ENCODE data around the gene UBXN11.

Gene UBXN11

GRCh38 chr1:26291939-26292338 lies 14.5 kb downstream of the UBXN11 start:
- no peak for TF ChIP-seq CTCF (IDR thresholded peaks at IDR 0.05; ENCODE audit: low read depth, low read length)
- no peak for DNase-seq (ENCODE audit: extremely low read depth, low read depth)

DNA sequence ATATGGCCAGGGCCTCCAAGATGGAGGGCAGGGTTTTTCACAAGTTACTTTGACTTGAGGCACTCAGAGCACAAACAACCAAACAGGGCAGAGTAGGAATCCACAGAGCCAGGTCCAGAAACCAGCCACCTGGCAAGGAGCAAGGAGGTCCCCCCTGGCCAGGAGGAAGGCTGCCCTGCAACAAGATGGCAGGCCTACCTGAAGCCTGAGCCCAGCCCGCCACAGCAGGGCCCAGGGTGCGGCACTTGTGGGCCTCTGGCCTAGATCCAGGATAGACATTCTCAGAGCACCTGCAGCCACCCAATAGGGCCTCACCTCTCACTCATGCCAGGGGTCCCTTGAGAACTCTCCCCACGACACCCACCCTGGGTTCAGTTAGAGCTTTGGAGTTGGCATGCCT lies 15.0 kb downstream of the UBXN11 start:
- no peak for TF ChIP-seq CTCF (IDR thresholded peaks at IDR 0.05; ENCODE audit: low read depth, low read length)
- no peak for DNase-seq (ENCODE audit: extremely low read depth, low read depth)

GRCh38 chr1:26290882-26291261 lies 15.6 kb downstream of the UBXN11 start:
- DNase-seq (ENCODE audit: extremely low read depth, low read depth): no peak
- no peak for TF ChIP-seq CTCF (IDR thresholded peaks at IDR 0.05; ENCODE audit: low read depth, low read length)

DNA sequence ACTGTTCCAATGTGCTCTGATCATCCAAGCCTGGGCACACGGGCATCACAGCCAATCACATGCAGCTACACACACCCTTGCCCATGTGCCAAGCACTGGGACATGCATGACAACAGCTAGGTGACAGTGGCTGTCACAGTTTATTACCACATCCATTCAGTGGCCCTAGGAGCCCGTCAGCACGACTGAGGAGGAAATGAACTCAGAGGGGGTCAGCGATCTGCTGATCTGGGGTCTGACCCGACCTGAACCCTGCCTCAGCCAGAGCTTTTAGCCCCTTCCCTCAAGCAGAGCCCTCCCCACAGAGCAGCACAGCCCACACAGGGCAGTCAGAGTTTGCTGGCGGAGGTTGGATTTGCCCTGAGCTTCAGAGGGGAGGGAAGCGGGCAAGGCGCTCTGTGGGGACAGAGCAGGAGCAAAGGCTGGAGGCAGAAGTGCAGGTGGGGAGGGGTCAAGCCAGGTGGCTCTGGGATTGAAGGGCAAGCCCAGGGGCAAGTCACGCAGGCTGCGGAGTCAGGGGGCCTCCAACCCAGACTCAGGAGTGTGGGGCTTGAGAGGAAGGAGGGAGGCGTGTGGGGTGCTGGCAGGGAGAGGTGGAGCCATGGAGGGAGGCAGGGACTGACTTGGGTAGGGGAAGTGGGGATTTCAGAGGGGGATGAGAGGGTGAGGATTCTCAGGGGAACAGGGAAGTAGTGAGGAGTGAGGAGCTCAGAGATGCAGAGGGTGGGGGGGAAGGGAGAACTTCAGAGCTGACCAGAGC lies 16.1 kb downstream of the UBXN11 start:
- DNase-seq (ENCODE audit: extremely low read depth, low read depth): no peak
- TF ChIP-seq CTCF (IDR thresholded peaks at IDR 0.05; ENCODE audit: low read depth, low read length): no peak

DNA sequence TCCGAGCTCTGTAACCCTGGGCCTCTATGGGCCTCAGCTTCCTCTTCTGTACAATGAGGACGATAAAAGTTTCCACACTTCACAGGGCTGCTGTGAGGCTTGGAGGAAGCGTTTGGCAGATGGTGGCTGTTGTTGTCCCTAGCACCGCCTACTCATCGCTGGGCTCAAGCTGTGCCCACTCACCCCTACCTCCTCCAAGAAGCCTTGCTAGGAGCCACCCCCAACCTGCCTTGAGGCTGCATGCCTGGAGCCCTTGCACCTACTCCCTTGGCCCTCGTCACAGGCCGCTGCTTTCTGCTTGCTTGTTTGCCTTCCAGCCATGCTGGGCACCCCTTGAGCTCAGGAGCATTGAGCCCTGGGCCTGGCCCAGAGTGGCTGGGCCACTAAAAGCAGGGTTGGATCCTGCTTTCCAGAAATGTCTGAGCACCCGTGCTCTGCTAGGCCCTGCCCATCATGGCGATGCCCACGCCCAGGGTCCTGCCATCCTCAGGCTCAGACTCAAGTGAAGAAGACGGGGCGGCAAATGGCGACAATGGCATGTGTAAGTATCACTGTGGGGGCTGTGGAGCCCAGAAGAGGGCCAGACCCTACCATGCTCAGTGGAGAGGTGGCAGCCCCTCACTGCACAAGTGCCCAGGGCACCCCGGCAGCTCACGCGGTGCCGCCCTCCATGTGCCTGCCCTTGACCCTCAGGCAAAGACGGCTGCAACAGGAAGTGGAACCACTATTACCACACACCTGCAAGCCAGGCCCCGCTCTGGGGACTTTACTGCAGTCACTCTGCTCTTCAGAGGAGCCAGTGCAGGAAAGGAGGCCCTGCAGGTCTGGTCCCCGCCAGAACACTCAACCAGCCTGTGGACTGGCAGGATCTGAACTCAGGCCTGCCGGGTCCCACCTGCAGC lies 17.0 kb downstream of the UBXN11 start:
- TF ChIP-seq CTCF (IDR thresholded peaks at IDR 0.05; ENCODE audit: low read depth, low read length): no peak
- DNase-seq (ENCODE audit: extremely low read depth, low read depth): no peak

GRCh38 chr1:26288311-26288941 lies 18.0 kb downstream of the UBXN11 start:
- no peak for TF ChIP-seq CTCF (IDR thresholded peaks at IDR 0.05; ENCODE audit: low read depth, low read length)
- DNase-seq (ENCODE audit: extremely low read depth, low read depth): no peak

- no peak for TF ChIP-seq CTCF (IDR thresholded peaks at IDR 0.05; ENCODE audit: low read depth, low read length)
- no peak for DNase-seq (ENCODE audit: extremely low read depth, low read depth)
Measured at GRCh38 chr1:26287811-26288210, 18.6 kb downstream of the UBXN11 start.
